Progenitor cell of endocrine pancreas (in vitro differentiated cells): ENCODE data around the gene BEND7. TPM values are rescaled to one million over a fixed set of nuclear protein-coding genes. Genes with fewer than 3 reads are reported as not detected.
"Not testable (repeated sequence)": the region's sequence is repeated elsewhere in the genome, so short reads cannot be mapped to it uniquely, and the experiment has no call there.

ENCODE experiments used
- DNase-seq: peaks from one replicate; pipeline ENCODE4 v3.0.0; 2021; ENCODE audit warnings: low spot score; ENCODE audit not compliant: unreplicated experiment
- H3K27ac Mint-ChIP-seq: 2 replicates; pipeline ENCODE4 v1.8.0; 2021; ENCODE audit warnings: mild to moderate bottlenecking, moderate library complexity, mixed read lengths
- H3K27me3 Mint-ChIP-seq: 2 replicates; pipeline ENCODE4 v1.8.0; 2021; ENCODE audit warnings: mixed read lengths
- H3K36me3 Mint-ChIP-seq: 2 replicates; pipeline ENCODE4 v1.8.0; 2022; ENCODE audit warnings: mixed read lengths; ENCODE audit not compliant: insufficient read depth
- H3K4me1 Mint-ChIP-seq: 2 replicates; pipeline ENCODE4 v1.8.0; 2021; ENCODE audit warnings: low read depth, mixed read lengths
- H3K4me3 Mint-ChIP-seq: 2 replicates; pipeline ENCODE4 v1.8.0; 2021; ENCODE audit warnings: low read depth, mild to moderate bottlenecking, moderate library complexity, mixed read lengths
- H3K9me3 Mint-ChIP-seq: 2 replicates; pipeline ENCODE4 v1.8.0; 2021; ENCODE audit warnings: low read depth, mixed read lengths
- CTCF ChIP-seq: fragments of 200-600 bp; sonication (generic); IDR thresholded peaks from one replicate; pipeline ENCODE4 v1.5.0; 2021; ENCODE audit warnings: antibody characterized with exemption, mild to moderate bottlenecking; ENCODE audit not compliant: unreplicated experiment
- total RNA-seq: library from RNA; stranded (reverse); gene quantifications from 2 replicates; pipeline ENCODE4 v1.2.1, GENCODE V29; 2021

BEND7 gene
- total RNA-seq, 1 donor from 2014 or later = 47.8 TPM

- Mint-ChIP-seq H3K9me3 (no peaks in the 10 kb centered on the region), H3K27me3 (peaks cover 32% of the 10 kb centered on the region), H3K27ac (peak overlapping the region; percentile 24), H3K36me3 (peaks cover 4% of the 10 kb centered on the region), H3K4me1 (peaks cover 6% of the 10 kb centered on the region), H3K4me3 (peak overlapping the region; percentile 64)
- peak; percentile 69 for DNase-seq
- peak; percentile 98 for TF ChIP-seq CTCF
Observed at GRCh38 chr10:13440185-13441061, 88.4 kb downstream of the BEND7 start.

GRCh38 chr10:13439313-13440184, 89.3 kb downstream of the BEND7 start:
- Mint-ChIP-seq H3K4me3 (peak overlapping the region; percentile 64), H3K27me3 (peaks cover 32% of the 10 kb centered on the region)
- no peak for DNase-seq

GRCh38 chr10:13437026-13437555, 91.7 kb downstream of the BEND7 start:
- no peak overlapping the region for H3K27ac Mint-ChIP-seq
- H3K4me1 Mint-ChIP-seq = peaks cover 6% of the 10 kb centered on the region
- no peaks in the 10 kb centered on the region for H3K9me3 Mint-ChIP-seq
- TF ChIP-seq CTCF = no peak
- DNase-seq = no peak
- no peaks in the 10 kb centered on the region for H3K36me3 Mint-ChIP-seq
- no peak overlapping the region for H3K4me3 Mint-ChIP-seq
- H3K27me3 Mint-ChIP-seq = peaks cover 34% of the 10 kb centered on the region

More at GRCh38 chr10:13439313-13440184, 89.3 kb downstream of the BEND7 start:
- Mint-ChIP-seq H3K36me3 (no peaks in the 10 kb centered on the region), H3K27ac (peak overlapping the region; percentile 23), H3K4me1 (peaks cover 6% of the 10 kb centered on the region), H3K9me3 (no peaks in the 10 kb centered on the region)
- TF ChIP-seq CTCF = no peak

GRCh38 chr10:13427943-13428342, 100.9 kb downstream of the BEND7 start:
- not testable (repeated sequence) for H3K27ac Mint-ChIP-seq, H3K4me1 Mint-ChIP-seq, H3K27me3 Mint-ChIP-seq, DNase-seq, H3K4me3 Mint-ChIP-seq, H3K9me3 Mint-ChIP-seq, H3K36me3 Mint-ChIP-seq

GRCh38 chr10:13425397-13425796, 103.4 kb downstream of the BEND7 start:
- no peak for DNase-seq
- Mint-ChIP-seq H3K27me3 (peaks cover 3% of the 10 kb centered on the region), H3K4me1 (no peaks in the 10 kb centered on the region), H3K9me3 (peaks cover 7% of the 10 kb centered on the region), H3K36me3 (no peaks in the 10 kb centered on the region), H3K27ac (no peak overlapping the region), H3K4me3 (no peak overlapping the region)
- no peak for TF ChIP-seq CTCF
